Measurements from ENCODE around the gene RNH1.

The RNH1 gene

GRCh38 chr11:501683-502287 lies 5.3 kb downstream of the RNH1 start:
- DNase-seq (ENCODE audit: low read depth): no peak
- TF ChIP-seq CTCF (IDR thresholded peaks at IDR 0.05; ENCODE audit: low read length, missing control alignments): no peak
- H3K4me3 ChIP-seq (replicated peaks; ENCODE audit: low read depth, low read length): no peak overlapping the region

GRCh38 chr11:501001-501682 lies 5.9 kb downstream of the RNH1 start:
- TF ChIP-seq CTCF (IDR thresholded peaks at IDR 0.05; ENCODE audit: low read length, missing control alignments): no peak
- H3K4me3 ChIP-seq (replicated peaks; ENCODE audit: low read depth, low read length): no peak overlapping the region
- DNase-seq (ENCODE audit: low read depth): no peak

- DNase-seq (ENCODE audit: low read depth): no peak
- H3K4me3 ChIP-seq (replicated peaks; ENCODE audit: low read depth, low read length): no peak overlapping the region
- no peak for TF ChIP-seq CTCF (IDR thresholded peaks at IDR 0.05; ENCODE audit: low read length, missing control alignments)
Observed at GRCh38 chr11:499201-500076, 7.6 kb downstream of the RNH1 start.

- TF ChIP-seq CTCF (IDR thresholded peaks at IDR 0.05; ENCODE audit: low read length, missing control alignments): no peak
- H3K4me3 ChIP-seq (replicated peaks; ENCODE audit: low read depth, low read length): no peak overlapping the region
- DNase-seq (ENCODE audit: low read depth): no peak
Observed at GRCh38 chr11:498297-499181, 8.5 kb downstream of the RNH1 start.

GRCh38 chr11:497565-498296 lies 9.3 kb downstream of the RNH1 start:
- no peak overlapping the region for H3K4me3 ChIP-seq (replicated peaks; ENCODE audit: low read depth, low read length)
- TF ChIP-seq CTCF (IDR thresholded peaks at IDR 0.05; ENCODE audit: low read length, missing control alignments): no peak
- no peak for DNase-seq (ENCODE audit: low read depth)

Measured in fibroblast of pulmonary artery (primary cell).